Right kidney (tissue), 1 donor: ENCODE data around the gene COMMD3.
A peak's percentile ranks its signal among the peaks of the same experiment; 100 is the strongest.
"Not testable (repeated sequence)": the region's sequence is repeated elsewhere in the genome, so short reads cannot be mapped to it uniquely, and the experiment has no call there.

ENCODE experiments used
- DNase-seq: peaks from one replicate; pipeline ENCODE4 v3.0.0-alpha.2; 2016

The COMMD3 gene

DNA sequence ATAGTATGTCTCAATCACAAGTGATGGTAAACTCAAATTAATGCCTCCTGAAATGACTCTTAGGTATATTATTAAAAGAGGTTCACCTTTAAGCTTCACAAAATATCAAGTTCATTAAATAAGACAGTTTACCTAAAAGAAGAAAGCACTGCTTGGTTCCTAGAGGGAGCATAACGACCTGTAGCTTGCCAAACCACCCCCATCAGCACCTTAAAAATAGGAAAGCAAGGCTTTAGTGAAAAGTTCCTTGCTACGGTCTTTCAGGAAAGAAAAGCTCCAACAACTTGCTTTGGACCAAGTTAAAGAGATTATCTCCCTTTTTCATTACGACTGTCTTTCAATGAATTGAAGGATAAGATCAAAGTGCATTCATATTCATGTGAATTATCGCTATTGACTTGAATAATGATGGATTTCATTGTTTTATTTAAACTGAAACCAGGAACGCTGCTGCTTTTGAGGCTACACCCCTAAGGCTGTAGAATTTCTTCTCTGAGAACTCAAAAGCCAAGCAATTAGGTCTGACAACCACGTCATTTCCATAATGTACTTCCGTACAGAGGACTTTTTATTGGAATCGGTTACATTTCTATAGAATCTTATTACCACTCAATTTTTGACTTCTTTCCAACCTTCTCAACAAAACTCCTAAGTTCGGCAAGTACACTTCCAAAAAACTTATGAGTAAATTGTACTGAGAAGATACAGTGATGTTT lies 22.2 kb downstream of the COMMD3 start:
- peak; percentile 43 for DNase-seq

DNA sequence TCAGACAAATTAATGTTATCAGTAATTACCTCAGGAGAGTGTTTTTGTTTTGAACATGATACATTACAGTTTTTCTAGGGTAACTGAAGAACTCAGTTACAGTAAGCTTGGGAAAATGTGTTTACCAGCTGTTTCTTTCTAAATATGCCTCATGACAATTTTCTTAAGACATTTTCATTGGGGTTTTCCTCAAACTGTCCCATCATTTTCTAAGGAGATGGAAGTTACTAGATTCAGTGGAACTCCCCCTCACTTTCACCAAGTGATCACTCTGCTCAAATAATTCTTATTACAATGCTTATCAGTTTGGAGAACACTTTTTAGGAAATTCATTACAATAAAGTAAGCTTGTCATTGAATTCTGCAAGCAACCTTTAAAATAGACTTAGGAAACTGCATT lies 22.7 kb downstream of the COMMD3 start:
- no peak for DNase-seq

DNA sequence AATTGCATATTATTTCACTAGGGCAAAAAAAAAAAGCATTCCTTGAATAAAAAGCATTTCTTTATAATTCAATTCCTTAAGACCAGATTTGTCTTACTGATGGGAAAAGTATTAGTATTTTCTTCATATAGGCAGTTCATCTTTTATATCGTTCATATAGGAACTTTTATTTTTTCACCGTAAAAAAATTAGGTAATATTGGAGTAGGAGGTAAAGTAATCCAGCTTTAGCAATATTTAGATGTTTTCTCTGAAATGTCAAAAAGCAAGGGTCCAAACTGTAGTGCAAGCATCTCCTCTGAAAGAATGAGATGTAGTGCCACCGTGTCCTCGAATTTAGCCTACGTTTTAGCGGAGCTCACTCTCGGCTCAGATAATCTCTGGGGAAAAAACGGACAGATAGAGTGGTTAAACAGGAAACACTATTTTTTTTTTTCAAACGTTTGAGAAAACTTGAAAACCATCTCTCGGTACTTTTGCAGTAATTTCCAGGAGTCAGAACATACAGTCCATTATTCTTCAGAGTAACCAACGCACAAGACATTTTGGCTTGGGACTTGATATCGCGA lies 23.7 kb downstream of the COMMD3 start:
- DNase-seq, result no peak

DNA sequence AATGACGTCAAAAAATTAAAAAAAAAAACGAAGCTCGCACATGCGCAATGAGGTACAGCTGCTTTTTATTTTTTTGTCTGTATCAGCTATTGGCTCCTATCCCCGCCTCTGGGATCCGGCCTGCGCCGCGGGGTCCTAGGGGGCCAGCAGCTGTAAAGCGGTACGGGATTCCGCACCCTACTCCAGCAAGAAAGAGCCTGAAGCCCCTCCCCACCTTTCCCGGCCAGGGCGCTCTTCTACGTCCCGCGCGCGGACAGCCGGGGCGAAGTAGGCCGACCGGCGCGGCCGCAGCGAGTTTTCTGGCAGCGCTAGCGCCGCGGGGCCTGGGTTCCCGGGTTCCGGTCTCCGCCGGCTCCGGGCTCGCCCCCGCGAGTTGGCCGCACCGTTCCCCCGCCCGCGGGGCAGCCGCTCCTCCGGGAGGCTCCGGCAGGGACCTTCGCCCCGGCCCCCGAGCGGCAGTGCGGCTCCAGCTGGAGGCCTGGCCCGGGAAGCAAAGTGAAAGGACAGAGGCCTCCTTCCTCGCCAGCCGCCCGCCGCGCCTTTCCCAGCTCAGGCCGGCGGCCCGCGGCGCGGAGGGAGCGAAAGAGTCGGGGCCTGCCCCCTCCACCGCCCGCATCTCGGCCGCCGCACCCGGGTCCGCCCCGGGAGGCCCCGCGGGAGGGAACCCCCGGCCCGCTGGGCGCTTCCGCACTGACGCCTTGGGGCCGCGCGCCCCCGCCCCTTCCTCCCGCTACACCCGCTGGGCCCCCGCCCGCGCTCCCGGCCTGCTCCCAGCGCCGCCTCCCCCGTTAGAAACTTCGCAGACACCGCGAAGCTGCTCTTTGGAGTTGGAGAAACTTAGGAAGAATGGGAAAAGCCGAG lies 24.4 kb downstream of the COMMD3 start:
- peak; percentile 99 for DNase-seq

DNA sequence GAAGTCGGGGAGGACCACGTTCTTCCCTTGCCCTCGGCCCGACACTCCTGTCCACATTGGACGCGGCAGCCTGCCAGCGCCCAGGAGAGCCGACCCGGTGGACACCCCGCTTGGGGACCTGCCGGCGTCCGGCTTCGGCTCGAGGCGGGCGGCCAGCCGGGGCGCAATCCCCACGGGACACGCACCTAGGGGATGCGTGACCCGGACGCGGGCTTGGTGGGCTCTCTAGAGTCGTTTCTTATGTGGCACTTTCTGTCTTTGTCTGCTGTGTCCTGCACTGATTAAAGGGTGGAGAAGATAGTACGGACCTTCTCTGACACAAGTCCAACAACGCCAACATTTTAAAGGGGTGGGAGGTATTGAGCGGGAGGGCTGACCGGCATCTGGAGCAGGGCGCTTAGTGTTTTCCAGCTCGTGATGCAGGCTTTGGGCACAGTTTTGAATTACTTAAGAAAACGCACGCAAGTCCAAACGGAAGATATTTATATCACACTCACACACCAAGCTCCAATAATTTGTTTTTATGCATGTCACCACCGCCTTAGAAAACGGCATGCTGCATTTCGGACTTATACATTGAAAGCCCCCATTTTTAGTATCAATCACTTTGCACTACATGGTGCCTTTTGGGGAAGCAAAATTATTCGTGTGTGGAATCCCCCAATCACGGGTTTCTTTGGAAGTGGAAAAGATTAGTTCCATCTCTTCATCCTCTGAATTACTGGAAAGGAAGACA lies 25.2 kb downstream of the COMMD3 start:
- DNase-seq, result peak; percentile 91

DNA sequence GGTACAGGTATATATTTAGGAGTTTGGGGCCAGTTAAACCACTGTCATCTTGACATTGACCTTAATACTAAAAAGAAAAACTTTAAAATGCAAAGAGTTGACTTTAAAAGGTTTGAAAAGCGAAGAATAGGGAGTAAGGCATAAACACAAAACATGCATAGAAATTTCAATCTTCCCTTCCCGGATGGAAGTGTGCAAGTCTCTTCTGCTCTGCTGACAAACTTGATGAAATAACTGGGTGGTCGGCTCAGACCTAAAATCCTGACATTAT lies 25.7 kb downstream of the COMMD3 start:
- DNase-seq, result no peak

DNA sequence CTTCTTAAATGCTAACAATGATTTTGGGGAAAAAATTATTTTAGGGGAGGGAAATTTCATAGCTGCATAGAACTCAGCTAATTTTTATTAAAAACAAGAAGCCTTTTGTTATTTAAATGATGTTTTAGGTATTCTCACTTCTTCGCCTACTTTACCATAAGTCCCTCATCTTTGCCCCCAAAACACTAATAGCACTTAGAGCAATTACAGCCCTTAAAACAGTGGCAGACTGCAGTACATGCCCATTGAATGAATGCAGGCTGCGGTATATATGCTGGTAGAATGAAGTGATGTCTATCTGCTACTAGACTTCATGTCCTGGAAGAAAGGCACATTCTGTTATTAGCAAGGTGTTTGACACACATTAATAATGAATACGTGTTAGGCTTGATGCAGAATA lies 26.2 kb downstream of the COMMD3 start:
- DNase-seq, result peak; percentile 26

DNA sequence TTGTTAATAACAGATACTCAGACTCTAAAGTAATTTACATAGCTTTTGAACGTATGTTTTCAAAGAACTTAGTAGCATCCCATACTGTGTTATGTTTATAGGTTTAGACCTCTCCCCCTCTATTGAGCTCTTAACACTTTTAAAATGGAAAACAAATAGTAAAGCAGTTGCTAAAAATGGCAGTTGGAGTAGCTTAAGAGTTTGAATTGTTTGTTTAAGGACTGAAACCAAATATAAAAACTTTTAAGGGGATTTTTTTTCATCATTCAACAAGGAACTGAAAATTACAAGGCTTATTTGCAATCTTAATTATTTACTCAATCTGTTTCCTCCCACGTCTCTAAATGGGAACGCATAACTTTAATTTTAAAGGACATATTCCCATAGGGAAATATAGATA lies 27.5 kb downstream of the COMMD3 start:
- DNase-seq, result peak; percentile 26

DNA sequence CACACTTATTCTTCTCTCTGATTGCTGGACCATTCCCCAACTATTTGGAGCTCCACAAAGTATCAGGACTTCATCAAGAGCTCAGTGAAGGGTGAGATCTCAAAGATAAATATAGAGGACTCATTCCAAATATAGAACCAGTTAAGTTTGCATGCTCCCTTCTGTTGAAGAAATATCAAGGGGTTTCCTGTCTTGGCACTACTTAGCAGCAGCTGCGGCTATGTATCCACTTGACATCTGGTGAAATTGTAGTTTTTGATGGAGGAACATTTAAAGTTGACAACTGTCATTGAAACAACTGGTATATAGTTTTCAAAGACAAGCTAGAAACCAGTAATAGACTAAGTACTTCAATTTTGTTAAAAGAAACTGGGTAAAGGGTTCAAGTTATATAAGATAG lies 28.1 kb downstream of the COMMD3 start:
- peak; percentile 50 for DNase-seq

DNA sequence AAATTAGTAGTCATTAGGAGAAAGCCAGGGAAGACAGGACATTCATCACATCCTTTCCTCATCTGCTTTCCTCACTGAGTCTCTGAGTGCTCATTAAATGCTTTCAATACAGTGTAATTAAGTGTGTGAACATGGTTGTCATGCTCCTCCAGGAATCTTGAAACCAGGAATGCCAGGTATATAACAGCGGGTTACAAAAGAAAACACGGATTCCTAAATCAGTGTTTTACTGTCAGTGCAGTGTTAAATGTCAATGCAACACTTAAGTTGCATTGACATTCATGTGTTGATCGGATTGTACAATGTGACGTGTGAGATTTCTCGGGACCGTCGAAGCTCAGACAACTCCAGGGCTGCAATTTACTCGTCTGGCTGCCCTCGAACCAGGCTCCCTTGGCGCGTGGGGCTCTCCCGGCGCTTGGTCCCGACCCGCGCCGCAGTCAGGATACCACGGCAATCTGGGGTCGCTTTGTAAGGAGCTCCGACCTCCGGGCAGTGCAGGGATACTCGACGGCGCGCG lies 28.7 kb downstream of the COMMD3 start:
- no peak for DNase-seq

DNA sequence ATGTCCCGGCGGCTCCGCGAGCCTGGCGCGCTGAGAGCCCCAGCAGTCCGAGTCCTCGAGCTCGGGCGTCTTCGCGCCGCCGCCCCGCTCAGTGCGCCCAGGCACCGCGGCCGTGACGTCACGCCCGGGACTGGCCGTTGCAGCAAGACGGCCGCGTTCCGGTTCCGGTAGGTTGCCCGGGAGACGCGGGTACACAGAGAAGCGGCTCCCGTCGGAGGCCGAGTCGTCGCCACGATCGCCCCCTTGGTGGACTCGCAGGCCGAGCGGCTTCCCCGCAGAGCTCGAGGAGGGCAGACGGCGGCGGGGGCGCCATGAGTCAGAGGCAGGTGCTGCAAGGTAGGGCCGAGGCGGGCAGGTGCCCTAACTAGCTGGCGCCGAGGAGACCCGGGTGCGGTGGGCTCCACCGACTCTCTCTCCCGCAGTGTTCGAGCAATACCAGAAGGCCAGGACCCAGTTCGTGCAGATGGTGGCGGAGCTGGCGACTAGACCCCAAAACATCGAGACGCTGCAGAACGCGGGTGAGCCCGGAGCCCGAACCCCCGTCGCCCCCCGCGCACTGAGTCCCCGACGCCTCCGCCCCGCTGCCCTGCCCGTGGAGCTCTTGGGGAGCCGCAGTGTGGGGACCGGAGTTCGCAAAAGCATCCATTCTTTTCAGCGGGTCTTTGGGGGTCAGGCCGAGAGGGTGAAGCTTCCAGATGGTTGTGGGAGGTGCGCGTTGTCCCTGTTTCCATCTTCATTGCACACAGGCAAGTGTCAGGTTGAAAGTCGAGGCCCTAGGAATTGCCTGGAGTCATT lies 29.3 kb downstream of the COMMD3 start, which contains the start of gene SPAG6:
Gene SPAG6 (plus strand): TSS at position 196 of the 795 bp plus-strand sequence. CDS start 116 bp downstream, at position 312.
- DNase-seq, result peak; percentile 76

DNA sequence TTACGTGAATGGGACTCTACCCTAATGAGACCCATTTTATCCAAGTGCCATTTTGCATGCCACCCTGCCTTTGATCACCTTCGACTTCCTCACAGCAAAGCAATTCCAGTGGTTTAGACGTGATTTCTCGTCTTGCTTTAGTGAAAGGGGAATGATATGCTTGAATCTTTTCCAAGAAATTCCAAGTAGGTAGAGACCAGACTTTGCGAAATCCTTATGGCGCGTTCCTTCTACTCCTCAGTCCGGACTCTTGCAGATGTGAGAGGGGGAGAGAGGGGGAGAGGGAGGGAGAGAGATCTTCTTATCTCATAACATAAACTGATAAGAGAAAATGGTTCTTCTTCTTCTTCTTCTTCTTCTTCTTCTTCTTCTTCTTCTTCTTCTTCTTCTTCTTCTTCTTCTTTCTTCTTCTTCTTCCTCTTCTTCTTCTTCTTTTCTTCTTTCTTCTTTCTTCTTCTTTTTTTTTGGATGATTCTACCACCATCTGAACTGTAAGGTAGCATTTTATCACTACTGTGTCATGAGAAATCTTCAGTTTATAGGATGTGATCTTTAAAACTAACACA lies 30.0 kb downstream of the COMMD3 start:
- peak; percentile 42 for DNase-seq

DNA sequence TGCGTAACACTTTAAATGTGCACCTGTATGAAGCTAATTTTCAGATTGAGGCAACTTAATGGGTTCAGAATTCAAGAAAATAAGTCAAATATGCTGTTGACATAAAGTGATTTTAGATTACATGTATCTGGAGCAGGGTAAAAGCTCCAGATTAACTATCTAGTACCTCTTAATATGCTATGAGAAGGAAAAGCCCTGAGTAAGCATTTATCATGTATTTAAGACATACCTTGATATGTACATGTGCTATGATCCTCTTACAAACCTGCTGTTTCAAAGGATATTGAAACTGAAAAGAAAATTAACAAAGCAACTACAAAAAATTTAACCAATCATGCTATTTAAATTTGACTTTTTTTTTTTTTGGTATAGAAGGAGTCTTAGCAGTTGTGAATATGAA lies 33.6 kb downstream of the COMMD3 start:
- DNase-seq, result no peak

DNA sequence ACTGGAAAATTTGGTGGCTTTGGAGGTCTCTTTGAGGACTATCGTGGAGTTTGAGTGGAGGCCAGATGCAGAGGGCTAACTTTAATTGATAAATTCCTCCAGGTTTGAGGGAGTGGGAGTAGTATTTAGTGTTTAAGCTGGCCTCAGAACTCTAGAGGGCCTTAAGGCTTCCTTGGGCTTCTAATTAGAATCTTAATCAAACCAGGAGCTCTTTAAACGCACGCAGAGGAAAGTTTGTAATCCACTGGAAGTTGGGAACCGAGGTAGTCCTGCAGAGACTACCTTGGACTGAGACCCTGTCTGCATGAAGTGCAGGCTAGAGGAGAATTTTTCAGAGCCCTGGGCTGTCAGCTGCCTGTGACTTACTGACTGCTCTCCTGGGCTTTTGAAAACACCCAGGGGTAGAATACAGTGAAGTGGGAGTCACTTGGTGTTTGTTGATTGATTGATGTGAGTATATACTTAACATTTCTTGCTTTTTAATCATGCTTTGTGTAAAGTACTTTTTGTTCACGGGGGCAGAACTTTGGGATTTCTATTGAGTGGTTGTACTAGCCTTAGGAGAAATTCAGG lies 35.0 kb downstream of the COMMD3 start:
- no peak for DNase-seq

DNA sequence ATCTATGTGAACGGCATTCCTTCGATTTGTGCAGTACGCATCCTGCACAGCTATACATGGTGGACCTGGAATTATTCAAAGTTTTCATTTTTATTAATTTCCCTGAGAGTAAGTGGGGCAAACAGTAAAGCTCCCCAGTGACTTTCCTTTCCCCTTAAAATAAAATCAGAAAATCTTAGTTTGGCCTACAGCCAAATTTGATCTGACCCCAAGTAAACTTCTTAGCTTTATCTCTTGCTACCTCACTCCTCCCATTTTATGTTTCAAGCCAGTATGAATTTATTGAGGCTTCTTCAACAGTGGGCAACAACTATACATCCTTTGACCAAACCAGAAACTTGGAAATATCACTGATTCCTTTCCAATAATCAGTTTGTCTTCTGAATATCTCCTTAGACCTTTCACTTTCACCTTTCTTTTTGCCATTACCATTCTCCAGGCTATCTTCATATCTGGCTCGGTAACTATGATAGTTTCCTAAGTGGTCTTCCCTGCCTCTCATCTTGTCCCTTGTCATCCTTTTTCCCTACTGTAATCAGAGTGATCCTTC lies 40.2 kb downstream of the COMMD3 start:
- DNase-seq, result no peak

DNA sequence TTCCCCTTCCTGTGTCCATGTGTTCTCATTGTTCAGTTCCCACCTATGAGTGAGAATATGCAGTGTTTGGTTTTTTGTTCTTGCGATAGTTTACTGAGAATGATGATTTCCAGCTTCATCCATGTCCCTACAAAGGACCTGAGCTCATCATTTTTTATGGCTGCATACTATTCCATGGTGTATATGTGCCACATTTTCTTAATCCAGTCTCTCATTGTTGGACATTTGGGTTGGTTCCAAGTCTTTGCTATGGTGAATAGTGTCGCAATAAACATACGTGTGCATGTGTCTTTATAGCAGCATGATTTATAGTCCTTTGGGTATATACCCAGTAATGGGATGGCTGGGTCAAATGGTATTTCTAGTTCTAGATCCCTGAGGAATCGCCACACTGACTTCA lies 41.6 kb downstream of the COMMD3 start:
- not testable (repeated sequence) for DNase-seq

DNA sequence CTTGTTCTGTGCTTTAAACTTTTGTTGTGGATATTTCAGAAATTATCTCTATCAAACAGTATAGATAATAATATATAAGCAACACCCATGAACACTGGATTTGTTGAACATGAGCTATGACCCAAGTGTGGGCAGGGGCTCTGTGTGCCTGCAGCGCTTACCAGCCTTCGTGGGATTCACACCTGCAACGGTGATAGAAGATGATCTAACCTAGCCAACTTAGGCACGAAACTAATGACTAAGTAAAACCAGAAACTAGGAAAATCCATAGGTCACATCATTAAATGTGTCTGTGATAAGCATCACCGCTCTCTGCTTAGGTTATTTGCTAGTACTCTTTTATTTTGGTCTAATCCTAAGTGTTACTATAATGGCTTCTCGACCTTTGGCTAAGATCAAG lies 47.1 kb downstream of the COMMD3 start:
- no peak for DNase-seq

DNA sequence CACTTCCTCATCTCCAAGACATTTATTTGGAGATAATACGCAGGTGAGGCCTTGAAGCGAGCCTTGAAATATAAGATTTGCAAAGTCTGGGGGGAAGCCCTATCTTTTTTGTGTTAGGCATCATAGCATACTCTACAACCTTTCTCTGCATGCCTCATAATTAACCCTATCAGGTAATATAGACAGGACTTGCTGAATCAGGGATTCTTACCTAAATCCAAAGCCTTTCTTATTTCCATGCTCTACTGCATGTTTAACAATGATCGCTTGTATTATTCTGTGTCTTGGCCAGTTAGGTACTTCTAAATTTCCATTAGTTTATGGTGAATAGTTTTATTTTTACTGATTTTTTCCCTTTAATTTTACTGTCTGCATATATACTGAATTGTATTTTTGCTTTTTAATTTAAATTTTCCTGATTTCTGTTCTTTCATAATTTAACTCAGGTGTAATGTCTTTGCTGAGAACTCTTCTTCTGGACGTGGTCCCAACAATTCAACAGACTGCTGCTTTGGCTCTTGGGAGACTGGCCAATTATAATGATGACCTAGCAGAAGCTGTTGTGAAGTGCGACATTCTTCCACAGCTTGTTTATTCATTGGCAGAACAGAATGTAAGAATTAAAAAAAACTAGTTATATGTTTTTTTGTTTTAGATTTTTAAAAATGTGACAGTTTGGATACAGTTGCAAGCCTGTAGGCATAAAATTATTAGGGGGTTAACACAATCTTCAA lies 48.4 kb downstream of the COMMD3 start:
- DNase-seq, result no peak

DNA sequence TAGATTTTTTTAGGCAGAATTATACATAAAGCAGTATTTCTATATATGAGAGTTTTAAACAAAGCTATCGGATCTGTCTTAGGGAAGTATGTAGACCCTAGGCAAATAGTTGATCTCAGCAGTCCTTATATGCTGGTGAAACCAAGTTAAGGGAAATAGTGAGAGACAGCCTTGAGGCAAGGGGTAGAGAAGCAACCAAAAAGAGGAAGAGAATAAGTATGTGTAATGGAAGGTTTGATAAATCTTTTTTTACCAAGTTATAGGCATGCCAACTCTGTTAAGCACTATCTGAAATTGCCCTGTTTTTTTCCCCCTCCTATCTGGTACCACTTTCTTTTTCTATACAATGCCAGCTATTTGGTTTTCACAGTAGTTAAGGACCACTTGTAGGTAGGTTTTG lies 49.0 kb downstream of the COMMD3 start:
- no peak for DNase-seq
